HG02943 (cell line): ENCODE data around the gene ITLN1.
"Not testable (repeated sequence)": the region's sequence is repeated elsewhere in the genome, so short reads cannot be mapped to it uniquely, and the experiment has no call there.

Experiments used
- ATAC-seq: cut with Tn5 transposase; IDR thresholded peaks from one replicate; pipeline ENCODE4 v1.9.1; 2021; ENCODE audit warnings: mild to moderate bottlenecking, low read depth, moderate library complexity; ENCODE audit not compliant: unreplicated experiment

Gene ITLN1

GRCh38 chr1:160885042-160885441 lies at the start of gene ITLN1:
Gene ITLN1, minus strand, starts transcription at chr1:160885180. Its CDS starts 303 bp downstream, at chr1:160884877.
- ATAC-seq = no peak

DNA sequence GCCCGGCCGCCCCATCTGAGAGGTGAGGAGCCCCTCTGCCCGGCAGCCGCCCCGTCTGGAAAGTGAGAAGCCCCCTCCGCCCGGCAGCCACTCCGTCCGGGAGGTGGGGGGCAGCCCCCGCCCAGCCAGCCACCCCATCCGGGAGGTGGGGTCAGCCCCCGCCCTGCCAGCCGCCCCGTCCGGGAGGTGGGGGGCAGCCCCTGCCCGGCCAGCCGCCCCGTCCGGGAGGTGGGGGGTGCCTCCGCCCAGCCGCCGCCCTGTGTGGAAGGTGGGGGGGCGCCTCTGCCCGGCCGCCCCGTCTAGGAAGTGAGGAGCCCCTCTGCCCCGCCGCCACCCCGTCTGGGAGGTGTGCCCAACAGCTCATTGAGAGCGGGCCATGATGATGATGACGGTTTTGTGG lies 48.3 kb upstream of the ITLN1 start:
- ATAC-seq = not testable (repeated sequence)

DNA sequence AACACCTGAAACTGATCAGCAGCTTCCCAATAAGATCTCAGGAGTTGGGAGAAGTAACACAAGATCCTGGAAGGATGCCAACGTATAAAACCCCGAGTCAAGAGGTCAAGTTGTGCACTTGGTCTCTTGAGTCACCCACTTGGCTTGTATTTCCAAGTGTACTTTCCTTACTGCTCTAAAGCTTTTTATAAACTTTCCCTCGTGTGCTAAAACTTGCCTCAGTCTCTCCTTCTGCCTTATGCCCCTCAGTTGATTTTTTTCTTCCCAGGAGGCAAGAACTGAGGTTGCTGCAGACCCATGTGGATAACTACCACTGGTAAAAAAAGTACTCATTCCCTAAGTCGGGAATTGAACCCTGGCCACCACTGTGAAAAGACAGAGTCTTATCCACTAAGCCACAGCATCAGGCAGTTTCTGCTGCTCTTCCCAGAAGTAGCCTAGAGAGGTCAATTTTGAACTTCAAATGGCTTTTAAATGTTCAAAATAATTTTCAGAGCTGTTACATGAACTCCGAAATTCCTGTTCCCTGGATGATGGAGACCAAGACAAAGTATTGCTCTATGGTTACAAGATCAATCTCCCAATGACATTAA lies 40.8 kb upstream of the ITLN1 start:
- ATAC-seq = no peak

GRCh38 chr1:160924791-160925651 lies 40.0 kb upstream of the ITLN1 start:
- ATAC-seq = no peak

DNA sequence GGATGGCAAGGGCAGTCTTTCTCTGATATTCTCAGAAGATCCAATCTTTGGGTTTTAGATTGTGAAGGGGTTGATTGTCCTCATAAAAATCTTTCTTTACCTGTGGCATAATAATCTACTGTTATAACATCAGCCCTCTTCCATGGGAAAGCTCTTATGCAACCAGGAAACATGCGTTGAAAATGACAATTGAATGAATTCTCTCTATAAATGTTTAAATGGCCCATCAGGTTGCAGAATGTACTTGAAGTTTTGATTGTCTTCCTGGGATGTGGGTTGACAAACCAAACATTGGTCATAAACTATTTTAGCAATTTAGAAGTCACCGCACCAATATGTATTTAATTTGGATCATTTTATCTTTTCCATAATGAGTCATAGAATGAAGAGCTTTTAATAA lies 31.7 kb upstream of the ITLN1 start:
- no peak for ATAC-seq

GRCh38 chr1:160913229-160913628 lies 28.2 kb upstream of the ITLN1 start:
- ATAC-seq = not testable (repeated sequence)

DNA sequence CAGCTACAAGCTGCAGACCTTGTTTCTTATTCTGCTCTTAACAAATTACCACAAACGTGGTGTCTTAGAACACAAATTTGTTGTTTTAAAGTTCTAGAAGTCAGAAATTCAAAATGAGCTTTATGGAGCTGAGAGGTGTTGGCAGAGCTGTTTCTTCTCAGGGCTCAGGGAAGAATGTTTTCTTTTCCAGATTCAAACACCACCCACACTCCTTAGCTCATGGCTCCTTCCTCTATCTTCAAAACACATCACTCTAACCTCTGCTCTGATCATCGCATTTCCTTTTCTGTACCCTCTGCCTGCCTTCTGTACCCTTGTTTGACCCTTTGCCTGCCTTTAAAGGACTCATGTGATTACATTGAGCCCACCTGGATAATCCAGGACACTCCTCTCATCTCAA lies 26.9 kb upstream of the ITLN1 start:
- ATAC-seq = no peak

- no peak for ATAC-seq
Observed at GRCh38 chr1:160911441-160911840, 26.5 kb upstream of the ITLN1 start.

DNA sequence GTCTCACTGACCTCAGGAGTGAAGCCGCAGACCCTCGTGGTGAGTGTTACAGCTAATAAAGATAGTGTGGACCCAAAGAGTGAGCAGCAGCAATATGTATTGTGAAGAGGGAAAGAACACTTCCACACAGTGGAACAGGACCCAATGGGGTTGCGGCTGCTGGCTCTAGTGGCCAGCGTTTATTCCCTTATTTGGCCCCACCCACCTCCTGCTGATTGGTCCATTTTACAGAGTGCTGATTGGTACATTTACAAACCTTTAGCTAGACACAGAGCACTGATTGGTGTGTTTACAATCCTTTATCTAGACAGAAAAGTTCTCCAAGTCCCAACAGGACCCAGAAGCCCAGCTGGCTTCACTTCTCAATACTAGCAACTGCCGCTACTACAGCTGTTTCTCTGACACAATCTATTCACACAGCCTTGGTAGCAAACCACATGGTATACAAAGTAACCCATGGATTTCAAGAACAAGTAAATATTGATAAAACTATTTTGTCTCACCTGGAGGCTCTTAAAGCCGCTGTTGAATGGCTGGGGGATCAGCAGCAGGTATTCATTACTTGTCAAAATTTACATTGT lies 25.3 kb upstream of the ITLN1 start:
- ATAC-seq = no peak

- ATAC-seq = no peak
Observed at GRCh38 chr1:160907976-160908375, 23.0 kb upstream of the ITLN1 start.

DNA sequence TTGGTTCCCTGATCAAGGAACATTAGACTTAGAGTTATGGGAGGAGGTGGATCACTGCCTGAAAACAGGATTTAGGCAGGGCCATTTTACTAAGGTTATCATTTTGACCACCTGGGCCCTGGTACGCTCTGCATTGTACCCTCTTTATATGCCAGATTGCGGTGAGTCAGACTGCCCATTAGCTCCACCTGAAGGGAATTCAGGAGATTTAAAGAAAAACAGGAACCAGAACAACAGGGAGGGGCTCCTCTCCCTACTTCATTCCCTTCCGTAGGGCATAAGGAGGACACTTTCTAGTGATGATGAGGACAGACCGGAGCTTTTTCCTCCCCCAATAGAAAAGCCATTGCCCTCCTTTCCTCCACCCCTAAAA lies 20.6 kb upstream of the ITLN1 start:
- ATAC-seq = no peak

DNA sequence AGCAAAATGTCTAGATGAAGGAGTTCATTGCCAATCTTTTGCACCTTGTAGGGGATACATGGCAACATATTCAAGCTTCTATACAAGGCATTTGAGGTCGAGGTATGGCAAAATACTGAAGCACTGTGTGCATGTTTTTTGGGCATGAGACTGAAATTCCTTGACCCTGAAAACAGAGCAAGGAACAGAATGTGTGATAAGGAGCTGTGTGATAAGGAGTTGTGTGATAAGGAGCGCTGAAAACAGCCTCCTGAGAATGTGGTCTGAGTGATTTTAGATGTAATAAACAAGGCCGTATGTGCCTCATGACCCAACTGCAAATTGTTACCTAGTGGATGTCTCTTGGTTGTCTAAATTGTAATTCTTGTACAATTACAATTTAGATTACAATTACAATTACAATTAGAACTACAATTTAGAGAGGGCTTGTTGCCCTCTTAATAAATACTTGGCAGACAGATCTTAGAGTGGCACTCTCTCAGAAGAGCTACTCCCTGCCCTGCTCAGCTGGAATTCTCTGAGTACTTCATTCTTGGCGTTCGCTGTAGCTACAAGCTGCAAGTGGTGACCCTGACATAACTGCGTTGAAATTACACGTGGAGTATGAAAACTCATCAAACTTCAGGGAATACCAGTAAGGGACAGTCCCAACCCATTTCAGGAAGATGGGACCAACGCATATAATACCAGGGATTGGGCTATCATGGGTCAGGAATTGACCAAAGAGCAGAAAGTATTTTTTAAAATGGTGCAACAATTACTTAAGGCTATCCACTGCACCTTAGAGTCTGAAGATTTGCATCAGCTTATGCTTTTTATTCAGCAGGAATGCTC lies 20.0 kb upstream of the ITLN1 start:
- no peak for ATAC-seq

GRCh38 chr1:160902251-160902650 lies 17.3 kb upstream of the ITLN1 start:
- not testable (repeated sequence) for ATAC-seq

- ATAC-seq = no peak
Observed at GRCh38 chr1:160901768-160902167, 16.8 kb upstream of the ITLN1 start.

GRCh38 chr1:160900683-160901082 lies 15.7 kb upstream of the ITLN1 start:
- not testable (repeated sequence) for ATAC-seq

DNA sequence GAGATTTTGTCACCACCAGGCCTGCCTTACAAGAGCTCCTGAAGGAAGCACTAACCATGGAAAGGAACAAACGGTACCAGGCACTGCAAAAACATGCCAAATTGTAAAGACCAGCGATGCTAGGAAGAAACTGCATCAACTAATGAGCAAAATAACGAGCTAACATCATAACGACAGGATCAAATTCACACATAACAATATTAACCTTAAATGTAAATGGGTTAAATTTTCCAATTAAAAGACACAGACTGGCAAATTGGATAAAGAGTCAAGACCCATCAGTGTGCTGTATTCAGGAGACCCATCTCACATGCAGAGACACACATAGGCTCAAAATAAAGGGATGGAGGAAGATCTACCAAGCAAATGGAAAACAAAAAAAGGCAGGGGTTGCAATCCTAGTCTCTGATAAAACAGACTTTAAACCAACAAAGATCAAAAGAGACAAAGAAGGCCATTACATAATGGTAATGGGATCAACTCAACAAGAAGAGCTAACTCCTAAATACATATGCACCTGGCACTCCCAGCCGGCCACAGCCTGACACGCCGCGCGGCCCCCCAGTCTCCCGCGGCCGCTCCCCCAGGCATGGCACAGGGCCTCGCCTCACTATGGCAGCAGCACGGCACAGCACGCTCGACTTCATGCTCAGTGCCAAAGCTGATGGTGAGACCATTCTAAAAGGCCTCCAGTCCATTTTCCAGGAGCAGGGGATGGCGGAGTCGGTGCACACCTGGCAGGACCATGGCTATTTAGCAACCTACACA lies 9.6 kb upstream of the ITLN1 start:
- ATAC-seq = not testable (repeated sequence)

GRCh38 chr1:160891474-160891873 lies 6.5 kb upstream of the ITLN1 start:
- ATAC-seq = no peak

DNA sequence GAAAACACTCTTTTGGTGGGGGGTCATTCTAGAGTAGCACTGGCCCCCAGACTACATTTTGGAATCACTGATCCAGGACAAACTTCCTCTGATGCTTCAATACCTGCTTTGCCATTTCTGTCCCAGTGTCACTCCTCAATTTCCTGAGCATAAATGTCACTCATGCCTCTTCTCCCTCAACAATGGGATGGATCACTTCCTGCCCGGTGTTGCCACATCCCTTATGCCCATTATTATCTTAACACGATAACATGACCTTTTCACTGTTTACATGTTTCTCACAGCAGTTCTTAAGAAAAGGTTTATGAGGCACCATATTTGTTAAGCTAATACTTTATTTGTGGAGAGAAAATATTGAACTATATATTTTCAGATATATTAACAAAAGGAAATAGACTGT lies 3.9 kb upstream of the ITLN1 start:
- no peak for ATAC-seq

DNA sequence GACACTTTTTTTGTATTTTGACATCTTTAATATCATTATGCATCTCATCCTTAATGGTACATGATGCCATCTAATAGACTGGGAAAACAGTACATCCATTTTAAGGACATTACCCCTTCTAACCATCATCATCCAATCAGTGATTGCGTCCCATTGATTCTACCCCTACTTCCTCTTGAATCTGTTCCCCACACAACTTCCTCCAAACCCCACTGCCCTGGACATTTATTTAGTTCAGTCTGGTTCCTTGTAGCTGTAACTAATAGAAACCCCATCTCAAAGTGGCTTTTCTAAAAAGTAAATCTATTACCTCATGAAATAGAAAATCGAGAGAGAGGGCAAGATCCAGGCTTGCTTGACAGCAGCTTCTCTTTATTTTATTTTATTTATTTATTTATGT lies 2.1 kb upstream of the ITLN1 start:
- no peak for ATAC-seq

- no peak for ATAC-seq
Observed at GRCh38 chr1:160884579-160884978, 401 bp downstream of the ITLN1 start.
